ENCODE results near the gene OR51D1. TPM values are rescaled to one million over a fixed set of nuclear protein-coding genes. Genes with fewer than 3 reads are reported as not detected.

The OR51D1 gene
- total and polyA plus RNA-seq, 2 experiments from 2014 or later = not detected

DNA sequence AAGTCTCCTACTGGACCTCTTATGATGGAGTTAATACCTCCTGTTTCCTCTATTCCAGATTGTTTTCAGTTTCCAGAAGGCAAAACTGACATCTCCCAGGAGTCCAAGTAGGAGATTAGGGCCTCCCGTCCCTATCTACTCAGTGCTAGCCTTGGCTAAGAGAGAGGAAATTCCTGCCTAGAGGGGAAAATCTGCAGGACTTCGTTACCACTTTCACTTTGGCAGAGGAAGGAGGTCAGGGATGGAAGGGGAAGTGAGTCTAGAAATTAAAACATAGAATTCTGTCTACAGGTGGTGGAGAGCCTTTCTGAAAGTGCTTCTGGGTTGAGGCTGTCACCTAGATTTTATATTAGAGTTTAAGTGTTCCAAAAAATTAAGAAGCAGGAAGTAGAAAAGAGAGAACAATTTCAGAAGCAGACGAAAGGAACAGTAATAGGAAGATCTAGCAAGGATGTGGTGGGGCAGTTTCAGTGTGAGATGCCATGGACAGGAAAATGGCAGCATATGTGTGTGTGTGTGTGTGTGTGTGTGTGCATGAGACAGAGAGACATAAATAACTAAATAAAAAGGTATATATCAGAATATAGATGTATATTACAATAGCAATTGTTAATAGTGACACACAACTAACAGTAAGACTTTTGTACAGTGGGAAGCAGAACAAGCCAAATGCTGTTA, 26.9 kb upstream of the OR51D1 start:
- Histone ChIP-seq H3K4me1 (ENCODE audit: insufficient read depth) (peaks cover 5% of the 10 kb centered on the region; the same call in 1 of the 2 replicates), H3K4me2 (ENCODE audit: unreplicated experiment) (peak overlapping the region; percentile 39), H3F3A (ENCODE audit: insufficient read depth) (no peaks in the 10 kb centered on the region), H3K9ac (0 out of 2 replicates have a peak overlapping the region, but pooled peaks have one; percentile 6), H3K9me2 (ENCODE audit: insufficient read depth) (no peaks in the 10 kb centered on the region), H4K20me1 (ENCODE audit: insufficient read depth) (no peaks in the 10 kb centered on the region), H3K9me3 (ENCODE audit: low read depth) (no peaks in the 10 kb centered on the region), H3K27ac (no peak overlapping the region), H3K27me3 (replicated peaks; ENCODE audit: insufficient read depth) (peaks cover 7% of the 10 kb centered on the region; the same call in 1 of the 2 replicates), H3K36me3 (ENCODE audit: low read depth) (no peaks in the 10 kb centered on the region), H3K79me2 (ENCODE audit: insufficient read depth) (peaks cover 8% of the 10 kb centered on the region; the same call in 1 of the 2 replicates), H3K4me3 (peak overlapping the region; percentile 43), H2AFZ (peak overlapping the region; percentile 79)
- in situ Hi-C loops (cut with MboI) = no loop called here
- WGBS, 2 experiments (ENCODE audit: low coverage in 1 of 2, low lambda C conversion rate in 2 of 2, missing lambda C conversion rate in 2 of 2) = 13 to 17% methylated on average over 3 of the region's 3 CpGs
- TF ChIP-seq EZH2 (IDR thresholded peaks at IDR 0.05; ENCODE audit: insufficient read depth, poor library complexity, severe bottlenecking) (no peak), EZH2phosphoT487 (IDR thresholded peaks at IDR 0.05; ENCODE audit: insufficient read depth, low read depth) (no peak)
- peak; percentile 23 for DNase-seq

GRCh38 chr11:4611986-4612385, 25.3 kb upstream of the OR51D1 start:
- Histone ChIP-seq H2AFZ (no peak overlapping the region), H3K9ac (no peak overlapping the region), H3K9me3 (ENCODE audit: low read depth) (no peaks in the 10 kb centered on the region), H3K79me2 (ENCODE audit: insufficient read depth) (peaks cover 6% of the 10 kb centered on the region; the same call in 1 of the 2 replicates), H3K4me3 (no peak overlapping the region), H3K27ac (no peak overlapping the region), H3K27me3 (replicated peaks; ENCODE audit: insufficient read depth) (peaks cover 7% of the 10 kb centered on the region; the same call in 1 of the 2 replicates), H3K36me3 (ENCODE audit: low read depth) (no peaks in the 10 kb centered on the region), H4K20me1 (ENCODE audit: insufficient read depth) (no peaks in the 10 kb centered on the region), H3K4me2 (ENCODE audit: unreplicated experiment) (no peak overlapping the region), H3K4me1 (ENCODE audit: insufficient read depth) (peaks cover 4% of the 10 kb centered on the region; the same call in 1 of the 2 replicates), H3K9me2 (ENCODE audit: insufficient read depth) (no peaks in the 10 kb centered on the region), H3F3A (ENCODE audit: insufficient read depth) (no peaks in the 10 kb centered on the region)
- 38 to 43% methylated on average over 2 of the region's 2 CpGs for WGBS, 2 experiments (ENCODE audit: low coverage in 1 of 2, low lambda C conversion rate in 2 of 2, missing lambda C conversion rate in 2 of 2)
- TF ChIP-seq EZH2 (IDR thresholded peaks at IDR 0.05; ENCODE audit: insufficient read depth, poor library complexity, severe bottlenecking) (no peak), EZH2phosphoT487 (IDR thresholded peaks at IDR 0.05; ENCODE audit: insufficient read depth, low read depth) (no peak)
- no peak for DNase-seq
- in situ Hi-C loops (cut with MboI) = no loop called here

DNA sequence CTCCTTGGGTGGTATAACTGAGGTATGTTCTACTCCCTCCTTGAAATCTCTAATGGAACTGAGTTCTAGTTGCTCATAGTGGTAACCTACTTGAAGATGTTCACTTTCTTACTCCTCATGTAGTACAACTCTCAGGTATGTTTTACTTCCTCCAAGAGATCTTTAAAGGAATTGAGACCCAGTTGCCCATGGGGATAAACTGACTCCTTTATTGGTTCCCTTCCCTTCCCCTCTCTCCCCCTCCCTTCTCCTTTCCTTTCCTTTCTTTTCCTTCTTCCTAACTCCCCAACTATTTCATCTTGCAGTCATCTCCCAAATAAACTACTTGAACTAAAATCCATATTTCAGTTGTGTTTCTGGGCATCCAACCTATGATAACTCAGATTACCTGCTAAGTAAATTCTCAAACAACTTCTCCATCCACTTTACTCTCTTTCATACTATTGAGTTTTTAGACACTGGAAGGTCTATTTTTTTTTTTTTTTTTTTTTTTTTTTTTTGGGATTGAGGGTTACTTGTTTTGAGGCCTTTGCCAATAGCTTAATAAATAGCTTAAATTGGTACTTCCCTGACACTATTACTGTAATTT, 21.3 kb upstream of the OR51D1 start:
- no peaks in the 10 kb centered on the region for H3K9me2 ChIP-seq (ENCODE audit: insufficient read depth)
- H3K4me3 ChIP-seq = no peak overlapping the region
- no peak overlapping the region for H2AFZ ChIP-seq
- H3K79me2 ChIP-seq (ENCODE audit: insufficient read depth) = no peaks in the 10 kb centered on the region
- H3K9me3 ChIP-seq (ENCODE audit: low read depth) = no peaks in the 10 kb centered on the region
- H3K27ac ChIP-seq = no peak overlapping the region
- H4K20me1 ChIP-seq (ENCODE audit: insufficient read depth) = no peaks in the 10 kb centered on the region
- no peak overlapping the region for H3K9ac ChIP-seq
- no peaks in the 10 kb centered on the region for H3K36me3 ChIP-seq (ENCODE audit: low read depth)
- peaks cover 7% of the 10 kb centered on the region; the same call in 1 of the 2 replicates for H3K27me3 ChIP-seq (replicated peaks; ENCODE audit: insufficient read depth)
- no peaks in the 10 kb centered on the region for H3F3A ChIP-seq (ENCODE audit: insufficient read depth)
- no peak overlapping the region for H3K4me2 ChIP-seq (ENCODE audit: unreplicated experiment)
- no peak for DNase-seq
- TF ChIP-seq EZH2 (IDR thresholded peaks at IDR 0.05; ENCODE audit: insufficient read depth, poor library complexity, severe bottlenecking) (no peak), EZH2phosphoT487 (IDR thresholded peaks at IDR 0.05; ENCODE audit: insufficient read depth, low read depth) (no peak)
- H3K4me1 ChIP-seq (ENCODE audit: insufficient read depth) = no peaks in the 10 kb centered on the region
- in situ Hi-C loops (cut with MboI) = no loop called here

- Histone ChIP-seq H4K20me1 (ENCODE audit: insufficient read depth) (no peaks in the 10 kb centered on the region), H3K36me3 (ENCODE audit: low read depth) (no peaks in the 10 kb centered on the region), H3K27me3 (replicated peaks; ENCODE audit: insufficient read depth) (peaks cover 3% of the 10 kb centered on the region; the same call in 1 of the 2 replicates), H3K9me2 (ENCODE audit: insufficient read depth) (no peaks in the 10 kb centered on the region), H3K4me1 (ENCODE audit: insufficient read depth) (no peaks in the 10 kb centered on the region), H3K4me3 (no peak overlapping the region), H3K9ac (no peak overlapping the region), H3K79me2 (ENCODE audit: insufficient read depth) (no peaks in the 10 kb centered on the region), H3F3A (ENCODE audit: insufficient read depth) (no peaks in the 10 kb centered on the region), H2AFZ (no peak overlapping the region), H3K9me3 (ENCODE audit: low read depth) (no peaks in the 10 kb centered on the region), H3K27ac (no peak overlapping the region), H3K4me2 (ENCODE audit: unreplicated experiment) (no peak overlapping the region)
- no peak for TF ChIP-seq EZH2phosphoT487 (IDR thresholded peaks at IDR 0.05; ENCODE audit: insufficient read depth, low read depth)
- no peak for TF ChIP-seq EZH2 (IDR thresholded peaks at IDR 0.05; ENCODE audit: insufficient read depth, poor library complexity, severe bottlenecking)
- 61 to 71% methylated on average over 9 of the region's 9 CpGs for WGBS, 2 experiments (ENCODE audit: low coverage in 1 of 2, low lambda C conversion rate in 2 of 2, missing lambda C conversion rate in 2 of 2)
- in situ Hi-C loops (cut with MboI) = no loop called here
- DNase-seq = no peak
These were observed 17.8 kb upstream of the OR51D1 start for GRCh38 chr11:4619514-4619913.
